HFFc6 (cell line): Measurements from ENCODE around the gene AGO4. TPM values are rescaled to one million over a fixed set of nuclear protein-coding genes. Genes with fewer than 3 reads are reported as not detected.
"Not testable (repeated sequence)": the region's sequence is repeated elsewhere in the genome, so short reads cannot be mapped to it uniquely, and the experiment has no call there.

Experiments used
- DNase-seq: peaks from one replicate; pipeline ENCODE4 v3.0.0-alpha.2; 2018
- H3K27ac Mint-ChIP-seq: 2 replicates; pipeline ENCODE4 v1.8.0; 2020; ENCODE audit warnings: mild to moderate bottlenecking, mixed read lengths
- H3K27me3 Mint-ChIP-seq: 2 replicates; pipeline ENCODE4 v1.8.0; 2021; ENCODE audit warnings: mild to moderate bottlenecking, moderate library complexity, mixed read lengths; ENCODE audit not compliant: insufficient read depth
- H3K36me3 Mint-ChIP-seq: 2 replicates; pipeline ENCODE4 v1.8.0; 2021; ENCODE audit warnings: low read depth, mixed read lengths
- H3K4me1 Mint-ChIP-seq: 2 replicates; pipeline ENCODE4 v1.8.0; 2020; ENCODE audit warnings: low read depth, mixed read lengths
- H3K4me3 Mint-ChIP-seq: 2 replicates; pipeline ENCODE4 v1.8.0; 2020; ENCODE audit warnings: mild to moderate bottlenecking, moderate library complexity, mixed read lengths
- H3K9me3 Mint-ChIP-seq: 2 replicates; pipeline ENCODE4 v1.8.0; 2020; ENCODE audit warnings: mild to moderate bottlenecking, mixed read lengths
- CTCF ChIP-seq: fragments of 200-600 bp; sonication (generic); IDR thresholded peaks from 2 replicates; pipeline ENCODE4 v1.5.0; 2021; ENCODE audit warnings: antibody characterized with exemption, mild to moderate bottlenecking
- total RNA-seq, 6 experiments: library from RNA; stranded (reverse); fragmentation: NEBNext Ultra II Directional; extraction: Animal tissue kit (Norgen Biotek cat#: 25700); gene quantifications; 2 replicates in 1 of 6; 3 replicates in 5 of 6; pipeline ENCODE4 v1.2.3, GENCODE V29; 2021

Gene AGO4
- total RNA-seq, 6 experiments from 2014 or later: 3.6 to 6.9 (median 6.3) TPM

- no peak overlapping the region for H3K4me3 Mint-ChIP-seq
- no peaks in the 10 kb centered on the region for H3K27me3 Mint-ChIP-seq
- H3K36me3 Mint-ChIP-seq: no peaks in the 10 kb centered on the region
- no peaks in the 10 kb centered on the region for H3K9me3 Mint-ChIP-seq
- H3K27ac Mint-ChIP-seq: no peak overlapping the region
- TF ChIP-seq CTCF: no peak
- DNase-seq: no peak
- H3K4me1 Mint-ChIP-seq: peaks cover 8% of the 10 kb centered on the region
Measured at GRCh38 chr1:35866991-35867390, 59.2 kb downstream of the AGO4 start.

GRCh38 chr1:35869245-35869950 lies 61.6 kb downstream of the AGO4 start:
- not testable (repeated sequence) for H3K4me1 Mint-ChIP-seq, DNase-seq, H3K36me3 Mint-ChIP-seq, H3K27ac Mint-ChIP-seq, H3K27me3 Mint-ChIP-seq, H3K9me3 Mint-ChIP-seq
- H3K4me3 Mint-ChIP-seq: peak overlapping the region; percentile 22; the same call in 1 of the 2 replicates

GRCh38 chr1:35870651-35871309 lies 63.0 kb downstream of the AGO4 start:
- Mint-ChIP-seq H3K36me3 (no peaks in the 10 kb centered on the region), H3K9me3 (no peaks in the 10 kb centered on the region), H3K27ac (no peak overlapping the region), H3K4me1 (peaks cover 8% of the 10 kb centered on the region), H3K27me3 (no peaks in the 10 kb centered on the region), H3K4me3 (no peak overlapping the region)
- no peak for TF ChIP-seq CTCF
- DNase-seq: no peak

- DNase-seq: no peak
- H3K27ac Mint-ChIP-seq: no peak overlapping the region
- H3K27me3 Mint-ChIP-seq: no peaks in the 10 kb centered on the region
- peaks cover 8% of the 10 kb centered on the region for H3K4me1 Mint-ChIP-seq
- no peaks in the 10 kb centered on the region for H3K36me3 Mint-ChIP-seq
- no peaks in the 10 kb centered on the region for H3K9me3 Mint-ChIP-seq
- no peak overlapping the region for H3K4me3 Mint-ChIP-seq
- TF ChIP-seq CTCF: no peak
Measured at GRCh38 chr1:35873243-35873750, 65.5 kb downstream of the AGO4 start.

GRCh38 chr1:35874115-35874514 lies 66.3 kb downstream of the AGO4 start:
- not testable (repeated sequence) for DNase-seq, H3K36me3 Mint-ChIP-seq, H3K27ac Mint-ChIP-seq, H3K9me3 Mint-ChIP-seq, H3K27me3 Mint-ChIP-seq, H3K4me1 Mint-ChIP-seq, H3K4me3 Mint-ChIP-seq

- Mint-ChIP-seq H3K4me3 (no peak overlapping the region), H3K9me3 (no peaks in the 10 kb centered on the region), H3K27ac (no peak overlapping the region), H3K4me1 (peaks cover 2% of the 10 kb centered on the region; the same call in 1 of the 2 replicates), H3K36me3 (no peaks in the 10 kb centered on the region), H3K27me3 (0 out of 2 replicates have a peak, but pooled peaks cover 5% of the 10 kb centered on the region)
- no peak for TF ChIP-seq CTCF
- peak; percentile 5 for DNase-seq
Measured at GRCh38 chr1:35876988-35877387, 69.2 kb downstream of the AGO4 start.
